Activated CD4-positive, alpha-beta T cell treated with anti-CD3 and anti-CD28 coated beads for 36 hours (primary cell): ENCODE results near the gene TRMT1. TPM values are rescaled to one million over a fixed set of nuclear protein-coding genes. Genes with fewer than 3 reads are reported as not detected.
A peak's percentile ranks its signal among the peaks of the same experiment; 100 is the strongest.

Source experiments
- ATAC-seq: fragments of 200-7000 bp; cut with Tn5 transposase; one replicate; pipeline ENCODE4 v1.10.0; 2021; ENCODE audit warnings: mild to moderate bottlenecking, moderate library complexity
- CTCF ChIA-PET: fragments of 350-600 bp; sonication (Branson Sonifier 250); formaldehyde crosslinking; loops from one replicate; lab custom pipeline; 2021; ENCODE audit warnings: antibody characterized with exemption; lab: Charles Lee
- POLR2A ChIA-PET: fragments of 350-600 bp; sonication (Branson Sonifier 250); formaldehyde crosslinking; loops from one replicate; lab custom pipeline; 2021; ENCODE audit warnings: antibody characterized with exemption, inconsistent platforms; lab: Charles Lee
- DNase-seq: peaks from one replicate; pipeline ENCODE4 v3.0.0-alpha.2; 2020
- H3K27ac Mint-ChIP-seq: one replicate; pipeline ENCODE4 v1.8.0; 2021; ENCODE audit warnings: mixed read lengths
- H3K27me3 Mint-ChIP-seq: one replicate; pipeline ENCODE4 v1.8.0; 2021; ENCODE audit warnings: mixed read lengths
- H3K36me3 Mint-ChIP-seq: one replicate; pipeline ENCODE4 v1.8.0; 2021; ENCODE audit warnings: low read depth, mixed read lengths
- H3K4me1 Mint-ChIP-seq: one replicate; pipeline ENCODE4 v1.8.0; 2021; ENCODE audit warnings: mixed read lengths
- H3K4me3 Mint-ChIP-seq: one replicate; pipeline ENCODE4 v1.8.0; 2021; ENCODE audit warnings: mild to moderate bottlenecking, moderate library complexity, mixed read lengths
- H3K9me3 Mint-ChIP-seq: one replicate; pipeline ENCODE4 v1.8.0; 2021; ENCODE audit warnings: low read depth, mixed read lengths
- intact Hi-C, 2 experiments: fragments of 100-400 bp; cut with DNase I in 1 of 2; cut with micrococcal nuclease in 1 of 2; formaldehyde crosslinking; loops; one replicate each; pipeline versions ENCODE4 v1.14.2 to v1.15.1; 2022 to 2024; cut with DNase I, micrococcal nuclease
- total RNA-seq, 2 experiments: library from RNA; stranded (reverse); gene quantifications; one replicate each; pipeline ENCODE4 v1.2.3, GENCODE V29; 2021

TRMT1 gene
- total RNA-seq, 2 experiments from 2014 or later: 73.0 to 96.1 TPM

DNA sequence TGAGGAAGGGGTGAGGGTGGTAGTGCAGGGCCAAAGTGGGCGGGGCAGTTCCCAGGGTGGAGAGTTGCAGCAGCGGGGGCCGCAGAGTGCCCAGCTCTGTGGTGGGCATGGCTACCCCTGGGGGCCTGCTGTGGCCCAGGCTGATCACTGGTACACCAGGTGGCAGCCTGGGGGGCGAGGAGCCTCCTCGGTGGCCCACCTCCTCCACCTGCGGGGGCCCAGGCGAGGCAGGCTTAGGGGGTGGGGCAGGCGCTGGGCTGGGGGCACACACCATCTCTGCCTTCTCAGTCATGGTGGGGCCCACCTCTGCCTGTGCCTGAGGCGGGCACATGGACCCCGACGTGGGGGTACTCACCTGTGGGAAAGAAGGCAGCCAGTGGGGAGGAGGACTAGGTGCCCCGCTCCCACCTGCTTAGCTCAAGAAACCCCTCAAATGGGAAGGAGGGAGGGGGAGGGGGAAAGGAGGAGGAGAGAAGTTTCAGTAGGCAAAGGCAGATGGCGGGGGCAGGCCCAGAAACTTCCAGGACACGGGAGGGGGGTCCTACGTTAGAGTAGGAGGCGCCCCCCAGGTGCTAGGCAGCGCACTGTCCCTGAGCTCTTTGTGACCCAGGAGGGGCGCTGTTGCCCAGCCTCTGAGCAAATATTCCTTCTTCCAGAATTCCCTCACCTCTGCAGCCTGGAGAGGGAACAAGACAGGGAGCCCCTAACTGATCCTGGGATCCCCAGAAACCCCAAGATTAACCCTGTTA lies 15.5 kb downstream of the TRMT1 start:
- intact Hi-C loops: loop anchor here (1.0 to 5.0 kb wide), 3 partner anchors 16 to 161 kb away; partner anchors contain the start of gene TRMT1 (in 1 of the 2)
- DNase-seq (no peak), ATAC-seq (no peak)
- Mint-ChIP-seq H3K4me3 (peak overlapping the region; percentile 62), H3K27me3 (peaks cover 24% of the 10 kb centered on the region), H3K4me1 (peaks cover 52% of the 10 kb centered on the region), H3K9me3 (no peaks in the 10 kb centered on the region), H3K27ac (peak overlapping the region; percentile 37), H3K36me3 (peaks cover 7% of the 10 kb centered on the region)
- ChIA-PET POLR2A (interaction anchor here (0.6 to 0.9 kb wide), 3 partner anchors 63 to 782 kb away, joined by 3 to 5 read pairs (median 3); partner anchors contain the start of gene TRIR), CTCF (interaction anchor here (0.5 to 2.4 kb wide), 5 partner anchors 10 to 136 kb away, joined by 3 to 10 read pairs (median 4); no protein-coding TSS in a partner anchor)

DNA sequence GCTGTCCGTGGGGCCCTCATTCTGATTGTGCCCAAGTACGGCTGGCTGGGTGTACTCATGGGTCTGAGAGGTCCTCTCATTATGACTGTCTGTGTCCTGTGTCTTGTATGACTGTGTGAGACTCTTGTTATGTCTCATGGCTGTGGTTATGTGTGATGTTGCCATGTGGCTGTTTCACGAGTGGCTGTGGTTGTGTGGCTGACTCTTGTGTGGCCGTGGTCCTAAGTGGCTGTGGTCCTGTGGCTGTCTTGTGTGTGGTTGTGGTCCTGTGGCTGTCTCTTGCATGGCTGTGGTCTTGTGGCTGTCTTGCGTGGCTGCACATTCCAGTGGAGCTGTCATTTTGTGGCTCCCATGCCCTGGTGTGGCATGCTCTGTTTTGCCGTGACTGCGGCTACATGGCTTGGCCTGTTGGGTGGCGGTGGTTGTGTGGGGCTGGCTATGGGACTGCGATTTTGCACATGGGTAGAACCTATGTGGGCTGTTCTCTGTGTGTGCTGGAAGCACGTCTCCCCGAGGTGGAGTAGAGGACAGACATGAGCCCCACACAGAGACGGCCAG lies 16.4 kb downstream of the TRMT1 start:
- Mint-ChIP-seq H3K9me3 (no peaks in the 10 kb centered on the region), H3K27ac (peak overlapping the region; percentile 85), H3K27me3 (peaks cover 27% of the 10 kb centered on the region), H3K4me3 (peak overlapping the region; percentile 49), H3K4me1 (peaks cover 56% of the 10 kb centered on the region), H3K36me3 (peaks cover 7% of the 10 kb centered on the region)
- POLR2A ChIA-PET: interaction anchor here (0.9 to 1.0 kb wide), 2 partner anchors 55 to 64 kb away, joined by 3 to 4 read pairs; no protein-coding TSS in a partner anchor
- ATAC-seq (peak; percentile 72), DNase-seq (peak; percentile 84)
- CTCF ChIA-PET: interaction anchor here (0.5 to 2.4 kb wide), 6 partner anchors 32 to 135 kb away, joined by 3 to 10 read pairs (median 4); no protein-coding TSS in a partner anchor
- intact Hi-C loops: loop anchor here (1.0 to 5.0 kb wide), 3 partner anchors 17 to 162 kb away; partner anchors contain the start of gene TRMT1 (in 1 of the 2)

DNA sequence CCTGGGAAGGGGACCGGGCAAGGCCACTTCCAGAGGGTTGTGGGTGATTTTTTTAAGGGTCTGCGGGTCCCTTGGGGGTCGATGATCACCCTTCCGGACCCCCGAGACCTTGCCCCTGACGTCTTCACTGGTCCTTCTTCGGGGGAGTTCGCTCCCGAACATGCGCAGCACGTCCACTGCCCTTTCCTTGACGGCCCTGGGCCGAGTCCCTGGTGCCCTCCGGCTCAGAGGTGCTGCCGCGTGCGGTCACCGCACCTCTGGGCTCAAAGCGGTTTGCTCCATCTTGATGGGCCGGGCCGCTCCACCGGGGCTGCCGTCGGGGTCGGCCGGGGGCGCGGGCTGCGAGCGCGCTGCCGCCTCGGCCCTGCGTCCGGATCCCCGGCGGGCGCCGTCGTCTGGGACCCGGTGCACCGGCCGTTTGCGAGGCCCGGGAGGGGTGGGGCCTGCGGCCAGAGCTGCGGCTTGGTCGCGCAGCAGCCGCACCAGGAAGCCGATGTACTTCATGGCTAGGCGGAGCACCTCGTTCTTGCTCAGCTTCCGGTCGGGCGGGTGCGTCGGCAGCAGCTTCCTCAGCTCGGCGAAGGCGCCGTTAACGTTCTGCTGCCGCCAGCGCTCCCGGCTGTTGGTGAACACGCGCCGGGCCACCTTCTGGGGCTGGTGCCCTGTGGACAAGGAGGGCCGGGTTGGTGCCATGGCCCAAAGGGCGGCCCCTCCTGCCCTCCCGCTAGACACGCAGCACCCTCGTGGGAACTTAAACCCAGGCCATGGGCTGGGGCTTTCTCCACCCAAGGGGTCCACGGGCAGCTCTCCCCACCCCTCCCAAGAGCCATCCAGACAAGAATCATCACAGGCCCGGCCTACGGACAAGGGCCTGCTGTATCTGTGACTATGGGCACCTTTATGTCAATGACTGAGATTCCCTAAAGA lies 17.2 kb downstream of the TRMT1 start:
- Mint-ChIP-seq H3K27me3 (peaks cover 32% of the 10 kb centered on the region), H3K36me3 (peaks cover 5% of the 10 kb centered on the region), H3K4me1 (peaks cover 54% of the 10 kb centered on the region), H3K4me3 (peak overlapping the region; percentile 65), H3K9me3 (no peaks in the 10 kb centered on the region), H3K27ac (peak overlapping the region; percentile 85)
- ATAC-seq (peak; percentile 61), DNase-seq (peak; percentile 89)
- ChIA-PET CTCF (interaction anchor here (0.5 to 2.4 kb wide), 7 partner anchors 33 to 321 kb away, joined by 3 to 10 read pairs (median 4); no protein-coding TSS in a partner anchor), POLR2A (interaction anchor here (0.9 to 1.0 kb wide), 2 partner anchors 56 to 65 kb away, joined by 3 to 4 read pairs; no protein-coding TSS in a partner anchor)
- intact Hi-C loops: loop anchor here in 1 of 2 experiments (1.0 to 5.0 kb wide), 3 partner anchors 53 to 265 kb away; partner anchors contain the start of genes KLF1 and RTBDN

DNA sequence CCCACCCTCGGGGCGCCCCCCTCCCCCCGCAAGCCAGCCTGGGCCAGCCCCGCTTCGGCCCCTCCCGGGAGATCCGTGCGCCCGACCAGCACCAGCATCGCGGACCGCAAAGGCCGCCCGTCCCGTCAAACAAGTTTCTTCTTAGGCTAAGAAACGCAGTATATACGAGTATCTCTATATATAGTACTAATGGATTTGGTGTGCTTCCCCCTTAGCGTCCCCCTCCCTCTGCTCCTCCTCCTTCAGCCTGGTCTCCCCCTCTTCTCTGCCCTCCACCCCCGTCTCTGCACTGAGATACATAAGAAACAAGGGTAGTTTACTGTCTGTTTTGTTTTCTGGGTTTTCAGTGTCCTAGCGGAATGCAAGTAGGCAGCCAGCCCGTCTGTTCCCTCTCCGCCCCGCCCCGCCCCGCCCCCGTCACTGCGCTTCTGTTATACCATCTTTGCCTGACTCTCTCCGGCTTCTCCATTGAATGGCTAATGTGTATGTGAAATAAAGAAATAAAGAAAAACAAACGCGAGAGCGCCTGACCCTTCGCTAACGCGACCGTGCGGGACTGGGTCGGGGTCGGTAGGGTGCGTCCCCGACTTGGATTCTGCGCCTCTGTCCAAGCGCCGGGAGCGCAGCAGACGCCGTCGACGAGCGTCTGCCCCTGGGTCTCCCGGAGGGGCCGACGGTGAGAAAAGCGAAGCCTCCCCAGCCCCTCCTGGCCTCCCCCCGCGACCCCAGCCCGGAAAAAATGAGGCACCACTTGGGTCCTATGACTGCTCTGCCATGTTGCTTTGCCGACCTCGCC lies 18.1 kb downstream of the TRMT1 start:
- Mint-ChIP-seq H3K4me3 (peak overlapping the region; percentile 65), H3K4me1 (peaks cover 54% of the 10 kb centered on the region), H3K36me3 (peaks cover 5% of the 10 kb centered on the region), H3K27me3 (peaks cover 32% of the 10 kb centered on the region), H3K9me3 (no peaks in the 10 kb centered on the region), H3K27ac (no peak overlapping the region)
- DNase-seq (peak; percentile 54), ATAC-seq (no peak)
- POLR2A ChIA-PET: no interaction called here
- intact Hi-C loops: loop anchor here in 1 of 2 experiments (1.0 to 5.0 kb wide), 4 partner anchors 54 to 264 kb away; partner anchors contain the start of genes KLF1 and RTBDN
- CTCF ChIA-PET: no interaction called here

DNA sequence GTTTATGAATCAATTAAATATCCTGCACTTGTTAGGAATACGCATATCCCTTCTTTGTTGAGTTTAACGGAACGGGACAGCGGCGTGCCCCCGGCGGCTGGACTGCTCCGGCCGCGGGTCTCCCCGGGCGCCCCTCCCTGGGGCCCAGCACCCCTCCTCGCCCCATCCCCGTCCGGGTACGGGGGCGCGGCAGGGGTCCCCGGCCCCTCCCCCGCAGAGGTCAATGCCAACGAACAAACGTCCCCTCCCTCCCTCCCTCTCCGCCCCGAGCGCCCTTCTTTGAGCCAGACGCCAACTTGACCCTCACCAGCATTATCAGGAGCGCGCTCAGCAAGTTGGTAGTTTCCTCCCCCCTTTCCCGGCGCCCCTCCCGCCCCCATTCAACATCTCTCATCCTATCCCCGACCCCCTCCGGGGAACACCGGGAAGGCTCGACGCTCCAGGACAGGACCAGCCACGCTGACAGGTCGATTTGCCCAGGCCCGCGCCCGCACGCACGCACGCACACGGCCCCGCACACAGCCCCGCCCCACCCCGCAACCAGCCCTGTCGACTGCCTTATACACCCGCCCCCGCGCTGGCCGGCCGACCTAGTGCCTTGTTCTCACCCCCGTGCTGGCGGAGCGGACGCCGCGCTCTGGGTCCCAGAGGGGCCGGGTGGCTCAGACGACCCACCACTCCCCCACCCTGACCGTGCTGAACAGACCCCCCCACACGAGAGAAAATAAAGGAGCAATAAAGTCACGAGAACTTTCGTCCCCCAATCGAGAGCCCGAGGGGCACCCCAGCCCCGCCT lies 18.9 kb downstream of the TRMT1 start:
- intact Hi-C loops: loop anchor here in 1 of 2 experiments (1.0 to 5.0 kb wide), 3 partner anchors 84 to 263 kb away; partner anchors contain the start of genes KLF1 and RTBDN
- H3K27me3 Mint-ChIP-seq: peaks cover 32% of the 10 kb centered on the region
- ATAC-seq (no peak), DNase-seq (peak; percentile 57)
- peaks cover 5% of the 10 kb centered on the region for H3K36me3 Mint-ChIP-seq
- peaks cover 48% of the 10 kb centered on the region for H3K4me1 Mint-ChIP-seq
- H3K27ac Mint-ChIP-seq: no peak overlapping the region
- ChIA-PET POLR2A (no interaction called here), CTCF (interaction anchor here (5.7 kb wide), 1 partner anchor 120 kb away, joined by 98 read pairs; no protein-coding TSS in a partner anchor)
- peak overlapping the region; percentile 38 for H3K4me3 Mint-ChIP-seq
- H3K9me3 Mint-ChIP-seq: no peaks in the 10 kb centered on the region

DNA sequence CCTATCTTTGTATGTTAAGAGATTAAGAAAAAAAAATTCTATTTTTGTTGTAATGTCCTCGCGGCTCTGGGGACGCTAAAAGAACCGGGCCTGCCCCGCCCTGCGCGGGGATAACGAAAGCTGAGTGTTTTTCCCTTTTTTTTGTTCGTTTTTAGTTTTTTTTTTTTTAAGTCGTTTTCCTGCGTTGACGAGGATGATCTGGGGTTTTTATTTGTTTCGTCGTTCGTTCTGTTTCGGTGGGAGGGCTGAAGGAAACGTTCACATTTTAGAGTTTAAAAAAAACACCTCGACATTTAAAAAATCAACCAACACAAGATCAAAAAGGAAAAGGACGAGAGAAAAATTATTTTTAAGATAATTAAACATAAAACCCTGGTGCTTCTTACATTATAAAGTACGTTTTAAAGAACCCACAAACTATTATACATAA lies 19.5 kb downstream of the TRMT1 start:
- peaks cover 5% of the 10 kb centered on the region for H3K36me3 Mint-ChIP-seq
- H3K4me1 Mint-ChIP-seq: peaks cover 45% of the 10 kb centered on the region
- intact Hi-C loops: loop anchor here in 1 of 2 experiments (5.0 kb wide), 1 partner anchor 210 kb away; the partner anchor contains the start of gene KLF1
- POLR2A ChIA-PET: interaction anchor here (0.9 kb wide), 1 partner anchor 132 kb away, joined by 3 read pairs; no protein-coding TSS in a partner anchor
- peak overlapping the region; percentile 36 for H3K4me3 Mint-ChIP-seq
- DNase-seq (no peak), ATAC-seq (no peak)
- CTCF ChIA-PET: interaction anchor here (4.2 to 5.7 kb wide), 2 partner anchors 8 to 119 kb away, joined by 27 to 98 read pairs; no protein-coding TSS in a partner anchor
- no peak overlapping the region for H3K27ac Mint-ChIP-seq
- H3K9me3 Mint-ChIP-seq: no peaks in the 10 kb centered on the region
- peaks cover 32% of the 10 kb centered on the region for H3K27me3 Mint-ChIP-seq

DNA sequence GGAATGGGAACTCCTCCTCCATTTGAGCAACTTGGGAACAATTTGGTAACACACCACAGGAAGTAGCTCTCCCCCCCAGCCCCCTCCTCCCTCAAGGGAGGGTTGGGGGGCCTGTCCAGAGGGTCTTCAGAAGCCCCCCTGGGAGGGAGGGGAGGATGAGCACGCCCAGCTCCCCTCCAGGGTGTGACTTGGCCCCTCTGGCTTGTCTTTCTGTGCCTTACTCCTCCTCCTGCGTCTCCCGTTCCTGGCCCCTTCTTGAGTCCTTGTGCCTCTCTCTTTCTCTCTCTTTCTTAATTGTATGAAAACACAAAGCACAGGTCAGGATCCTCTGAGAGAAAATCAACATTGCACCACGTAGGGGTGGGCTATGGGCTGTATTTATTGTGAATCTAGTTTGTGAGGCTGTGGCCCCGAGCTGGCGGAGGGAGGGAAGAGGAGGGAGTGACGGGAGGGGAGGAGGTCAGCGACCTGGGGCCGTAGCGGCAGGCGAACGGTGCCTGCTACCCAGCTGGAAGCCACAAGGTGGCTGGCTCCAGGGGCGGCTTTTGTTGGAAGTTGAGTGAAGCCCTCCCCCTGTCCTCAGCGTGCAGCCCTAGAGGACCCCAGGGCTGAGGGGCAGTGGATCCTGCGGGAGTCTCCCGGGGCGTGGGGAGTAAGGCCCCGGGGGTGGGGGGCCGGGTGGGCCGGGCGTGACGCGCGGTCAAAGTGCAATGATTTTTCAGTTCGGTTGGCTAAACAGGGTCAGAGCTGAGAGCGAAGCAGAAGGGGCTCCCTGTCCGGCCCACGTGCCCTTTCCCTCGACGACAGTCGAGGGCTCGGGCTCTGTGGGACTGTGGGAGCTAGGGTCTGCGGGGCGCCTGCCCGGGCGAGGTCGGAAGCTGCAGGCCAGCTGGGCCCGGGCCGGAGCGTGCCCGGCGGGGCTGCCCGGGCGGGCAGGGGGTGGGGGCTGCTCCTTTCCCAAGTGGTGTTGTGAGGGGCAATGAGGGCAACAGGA lies 20.3 kb downstream of the TRMT1 start:
- Mint-ChIP-seq H3K4me1 (peaks cover 38% of the 10 kb centered on the region), H3K4me3 (no peak overlapping the region), H3K9me3 (no peaks in the 10 kb centered on the region), H3K27ac (no peak overlapping the region), H3K27me3 (peaks cover 32% of the 10 kb centered on the region), H3K36me3 (peaks cover 5% of the 10 kb centered on the region)
- ChIA-PET POLR2A (interaction anchor here (0.9 kb wide), 1 partner anchor 131 kb away, joined by 3 read pairs; no protein-coding TSS in a partner anchor), CTCF (interaction anchor here (0.9 to 5.7 kb wide), 9 partner anchors 9 to 182 kb away, joined by 3 to 98 read pairs (median 8); no protein-coding TSS in a partner anchor)
- no peak for ATAC-seq
- intact Hi-C loops: loop anchor here in 1 of 2 experiments (5.0 kb wide), 1 partner anchor 209 kb away; the partner anchor contains the start of gene KLF1
- peak; percentile 53 for DNase-seq

DNA sequence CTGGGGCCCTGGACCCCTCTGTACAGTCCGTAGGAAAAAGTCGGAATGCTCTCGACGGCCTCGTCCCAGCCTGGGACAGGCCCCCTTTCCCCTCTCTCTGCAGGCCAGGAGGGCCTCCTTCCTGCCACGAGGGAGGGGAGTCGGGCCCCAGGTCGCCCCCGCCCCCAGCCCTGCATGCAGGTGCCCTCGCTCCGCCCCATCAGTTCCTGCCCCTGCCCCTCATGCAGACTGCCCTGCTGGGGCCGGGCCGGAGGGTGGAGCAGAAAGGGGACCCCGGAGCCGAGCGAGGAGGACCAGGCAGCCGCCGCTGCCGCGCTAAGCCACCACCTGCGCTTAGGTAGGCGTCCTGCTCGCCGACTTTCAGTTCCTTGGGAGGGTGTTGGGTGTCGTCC lies 21.2 kb downstream of the TRMT1 start:
- Mint-ChIP-seq H3K27me3 (peaks cover 32% of the 10 kb centered on the region), H3K9me3 (no peaks in the 10 kb centered on the region), H3K27ac (no peak overlapping the region), H3K4me1 (peaks cover 37% of the 10 kb centered on the region), H3K4me3 (no peak overlapping the region), H3K36me3 (peaks cover 5% of the 10 kb centered on the region)
- ChIA-PET CTCF (interaction anchor here (0.6 to 5.7 kb wide), 9 partner anchors 10 to 130 kb away, joined by 3 to 98 read pairs (median 10); no protein-coding TSS in a partner anchor), POLR2A (no interaction called here)
- intact Hi-C loops: loop anchor here in 1 of 2 experiments (5.0 kb wide), 1 partner anchor 208 kb away; the partner anchor contains the start of gene KLF1
- ATAC-seq: no peak
- DNase-seq: peak; percentile 36
